D721Med (cell line): ENCODE results near the gene PPP1R9B.

Experiments used
- DNase-seq: peaks from one replicate; pipeline ENCODE4 v3.0.0; 2011; ENCODE audit warnings: low spot score; ENCODE audit not compliant: insufficient read length
- FAIRE-seq: peaks from 2 replicates; lab custom pipeline; 2011; peaks lifted over from hg19 to GRCh38; lab: Jason Lieb, UNC
- CTCF ChIP-seq: IDR thresholded peaks from 2 replicates; pipeline ENCODE4 v1.5.1; 2012; ENCODE audit warnings: mild to moderate bottlenecking, control low read depth; ENCODE audit not compliant: insufficient read depth; ENCODE audit errors: missing control alignments

Gene PPP1R9B

GRCh38 chr17:50125420-50125997 lies 25.0 kb downstream of the PPP1R9B start:
- no peak for TF ChIP-seq CTCF
- no peak for DNase-seq
- no peak for FAIRE-seq

GRCh38 chr17:50123649-50124349 lies 26.7 kb downstream of the PPP1R9B start:
- DNase-seq (no peak), FAIRE-seq (no peak)
- no peak for TF ChIP-seq CTCF

DNA sequence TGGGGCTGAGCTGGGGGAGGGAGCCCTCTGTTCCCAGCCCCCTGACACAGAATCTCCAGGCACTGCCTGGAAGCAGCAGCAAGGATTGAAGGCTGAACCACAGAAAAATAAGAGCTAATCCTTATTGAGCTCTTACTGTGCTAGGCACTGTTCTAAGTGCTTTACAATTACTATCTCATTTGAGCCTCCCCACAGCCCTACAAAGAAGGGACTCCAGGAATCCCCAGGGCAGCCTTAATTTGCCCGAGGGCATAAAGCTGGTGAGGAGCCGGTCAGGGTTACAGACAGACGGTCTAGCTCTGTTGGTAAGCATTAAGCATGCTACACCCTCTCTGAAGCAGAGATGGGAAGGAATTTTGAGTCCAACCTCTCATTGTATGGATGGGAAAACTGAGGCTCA lies 27.5 kb downstream of the PPP1R9B start:
- DNase-seq (no peak), FAIRE-seq (no peak)
- TF ChIP-seq CTCF = no peak

DNA sequence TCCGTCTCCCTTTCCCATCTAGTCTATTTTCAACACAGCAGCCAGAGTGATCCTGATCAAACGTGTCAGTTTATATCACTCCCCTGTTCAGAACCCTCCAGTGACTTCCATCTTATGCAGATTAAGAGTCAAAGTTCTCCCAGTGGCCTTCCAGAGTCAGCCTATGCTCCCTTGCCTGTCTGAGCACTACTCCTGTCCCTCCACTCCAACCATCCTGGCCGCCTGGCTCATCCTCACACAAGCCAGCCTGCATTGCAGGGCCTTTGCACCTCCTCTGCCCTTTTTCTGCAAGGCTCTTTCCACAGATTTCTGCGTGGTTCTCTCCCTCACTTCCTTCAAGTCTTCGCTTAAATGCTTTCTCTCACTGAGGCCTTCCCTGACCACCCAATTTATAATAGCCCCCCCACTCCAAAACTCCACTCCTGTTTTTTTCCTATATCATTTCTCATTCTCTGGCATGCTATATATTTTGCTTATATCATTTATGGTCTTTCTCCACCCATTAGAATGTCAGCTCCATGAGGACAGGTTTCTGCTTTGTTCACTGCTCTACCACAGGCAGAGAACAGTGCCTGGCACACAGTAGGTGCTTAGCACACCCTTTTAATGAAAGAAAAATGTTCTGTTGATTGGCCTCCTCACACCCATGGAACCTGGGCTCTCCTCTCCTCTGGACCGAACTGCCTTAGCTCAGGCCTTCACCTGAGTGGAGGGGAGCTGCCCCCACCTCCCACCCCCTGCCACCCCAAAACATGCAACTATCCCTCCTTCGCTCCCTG lies 29.8 kb downstream of the PPP1R9B start:
- DNase-seq (no peak), FAIRE-seq (no peak)
- TF ChIP-seq CTCF = no peak

DNA sequence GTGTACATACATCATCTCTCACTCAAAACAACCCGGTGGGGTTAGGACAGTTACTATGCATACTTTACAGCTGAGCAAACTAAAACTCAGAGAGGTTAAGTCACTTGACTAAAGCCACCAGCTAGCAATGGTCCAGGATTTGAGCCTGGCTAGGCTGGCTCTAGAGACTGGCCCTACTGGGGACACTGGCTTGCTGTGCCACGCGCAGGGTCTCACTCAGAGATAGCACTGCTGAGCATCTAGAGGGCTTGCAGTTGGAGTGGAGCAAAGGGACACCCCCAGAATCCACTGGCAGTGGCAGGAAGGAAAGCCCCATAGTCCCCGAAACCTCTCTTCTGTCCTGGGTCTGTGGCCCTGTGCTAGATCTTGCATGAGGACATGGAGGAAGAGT lies 31.7 kb downstream of the PPP1R9B start:
- no peak for TF ChIP-seq CTCF
- FAIRE-seq (no peak), DNase-seq (no peak)

DNA sequence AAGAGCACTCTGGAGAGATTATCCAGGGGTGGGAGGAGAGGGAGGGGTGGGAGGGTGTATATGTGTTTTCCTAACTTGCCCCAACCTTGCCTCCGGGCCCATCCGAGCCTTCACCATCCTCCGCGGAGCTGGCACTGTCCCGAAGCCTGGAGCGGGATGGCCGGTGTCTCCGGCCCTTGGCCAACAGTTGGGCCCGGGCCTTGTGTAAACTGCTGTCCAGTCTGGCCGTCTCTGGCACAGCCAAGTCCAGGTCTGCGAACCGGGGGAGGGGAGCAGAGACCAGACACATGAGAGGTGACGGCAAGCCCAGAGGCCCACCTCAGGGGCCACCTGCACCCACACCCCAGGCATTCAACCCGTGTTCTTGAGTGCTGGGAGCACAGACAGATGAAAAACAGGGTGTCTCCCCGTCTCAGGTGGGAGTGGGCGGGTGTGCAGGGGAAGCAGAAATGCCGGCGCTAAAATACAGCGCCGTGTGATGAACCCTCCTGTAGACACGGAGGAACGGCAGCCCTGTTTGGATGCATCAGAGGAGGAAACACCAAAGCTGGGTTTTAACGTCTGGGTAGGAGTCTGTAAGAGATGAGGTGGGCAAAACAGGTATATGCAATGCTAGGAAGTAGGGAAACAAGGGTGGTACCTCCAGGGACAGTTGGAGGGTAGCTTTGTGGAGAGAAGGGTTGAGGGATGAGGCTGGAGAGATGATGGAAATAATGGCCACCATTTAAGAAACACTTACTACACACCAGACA lies 32.2 kb downstream of the PPP1R9B start:
- FAIRE-seq (no peak), DNase-seq (no peak)
- no peak for TF ChIP-seq CTCF
